SK-MEL-5 (cell line): ENCODE data around the gene ORM2. TPM values are rescaled to one million over a fixed set of nuclear protein-coding genes. Genes with fewer than 3 reads are reported as not detected.

Experiments
- DNase-seq: peaks from one replicate; pipeline ENCODE4 v3.0.0-alpha.2; 2016; ENCODE audit warnings: low read depth, low spot score
- in situ Hi-C: cut with HindIII; loops from 2 replicates; pipeline ENCODE4 v1.10.0; 2016; ENCODE audit warnings: low sequenced_read_pairs, high pct_unique_total_duplicates, low pct_unique_long_range_greater_than_20kb
- total RNA-seq: library from RNA; depleted of rRNA; stranded (reverse); fragments of >200 nt; shearing (Covaris generic); gene quantifications from 2 replicates; pipeline ENCODE4 v1.2.3, GENCODE V29; 2014

Gene ORM2
- total RNA-seq, 1 experiment from 2014 or later, result not detected

DNA sequence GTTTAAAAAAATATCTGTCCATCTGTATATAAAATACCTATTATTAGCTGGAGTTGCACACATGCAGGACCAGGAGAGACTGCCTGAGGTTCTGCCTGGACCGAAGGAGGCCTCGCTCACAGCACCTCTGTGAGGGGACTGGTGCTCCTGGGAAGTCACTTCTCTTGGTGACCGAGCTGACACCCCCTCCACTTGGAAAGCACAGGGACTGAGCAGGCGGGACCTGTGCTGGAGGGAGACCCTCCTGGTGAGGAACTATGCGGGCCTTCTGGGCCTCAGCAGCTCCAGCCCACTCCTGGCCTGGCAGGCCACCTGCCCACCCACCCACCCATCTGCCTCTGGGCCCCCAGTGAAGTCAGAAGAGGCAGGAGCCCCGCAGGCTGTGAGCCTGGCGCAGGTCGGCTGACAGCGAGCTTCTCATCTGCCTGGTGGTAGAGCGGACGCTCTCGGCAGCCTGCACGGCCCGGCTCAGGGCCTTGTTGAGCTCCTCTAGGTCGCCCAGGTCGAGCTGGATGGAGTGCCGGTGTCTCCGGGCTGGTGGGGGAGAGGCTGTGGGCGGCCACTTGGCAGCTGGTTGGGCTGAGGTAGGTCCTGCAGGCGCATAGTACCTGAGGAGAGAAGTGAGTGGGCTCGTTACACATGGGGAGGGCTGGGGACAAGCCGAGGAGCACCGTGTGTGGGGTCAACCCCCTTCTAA lies 7.2 kb downstream of the ORM2 start:
- DNase-seq, result no peak
- in situ Hi-C loops, result no loop called here

DNA sequence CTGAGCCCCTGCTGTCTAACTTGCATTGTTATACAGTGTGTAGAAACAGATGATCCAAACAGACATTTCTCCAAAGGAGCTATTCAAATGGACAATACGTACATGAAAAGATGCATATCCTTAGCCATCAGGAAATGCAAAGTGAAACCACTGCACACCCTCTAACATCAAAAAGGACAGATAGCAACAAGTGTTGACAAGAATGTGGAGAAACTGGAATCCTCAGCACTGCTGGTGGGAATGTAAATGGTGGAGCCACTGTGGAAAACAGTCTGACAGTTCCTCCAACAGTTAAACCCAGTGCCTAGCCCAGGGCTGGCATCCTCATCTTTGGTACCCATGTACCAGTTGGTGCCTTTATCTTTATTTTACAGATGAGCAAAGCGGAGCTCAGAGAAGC lies 8.5 kb downstream of the ORM2 start:
- in situ Hi-C loops, result no loop called here

DNA sequence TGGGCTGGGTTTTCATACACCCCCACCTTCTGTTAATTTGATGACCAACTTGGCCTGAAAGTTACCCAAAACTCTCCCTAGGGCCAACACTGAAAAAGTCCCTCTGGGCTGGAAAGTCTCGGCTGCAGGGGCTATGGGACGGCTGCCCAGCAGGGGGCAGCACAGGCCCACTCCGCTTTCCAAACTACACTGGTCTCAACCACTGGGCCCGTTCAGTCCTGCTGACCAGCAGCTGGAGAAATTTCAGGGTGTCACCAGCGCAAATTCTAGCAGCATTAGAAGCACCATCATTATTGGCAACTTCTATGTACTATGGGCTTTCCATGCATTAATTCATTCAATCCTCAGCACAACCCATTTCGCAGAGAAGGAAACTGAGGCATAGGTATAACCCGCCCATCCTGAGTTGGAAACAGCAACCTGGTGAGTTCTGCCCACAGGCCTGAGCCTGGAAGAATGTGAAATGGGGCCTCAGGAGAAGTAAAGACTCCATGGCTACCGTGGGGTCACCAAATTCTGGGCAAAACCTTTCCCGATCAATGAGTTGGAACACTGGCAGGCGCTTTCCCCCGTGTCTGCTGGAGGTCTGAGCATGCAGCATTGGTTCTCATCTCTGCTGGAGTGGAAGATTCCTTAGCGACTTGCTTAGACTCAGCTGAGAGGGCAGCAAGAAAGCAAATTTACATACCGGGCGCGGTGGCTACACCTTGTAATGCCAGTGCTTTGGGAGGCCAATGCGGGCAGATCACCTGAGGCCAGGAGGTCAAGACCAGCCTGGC lies 9.7 kb downstream of the ORM2 start:
- peak; percentile 66 for DNase-seq
- in situ Hi-C loops, result no loop called here

More for the DNA sequence above, 8.5 kb downstream of the ORM2 start:
- no peak for DNase-seq

DNA sequence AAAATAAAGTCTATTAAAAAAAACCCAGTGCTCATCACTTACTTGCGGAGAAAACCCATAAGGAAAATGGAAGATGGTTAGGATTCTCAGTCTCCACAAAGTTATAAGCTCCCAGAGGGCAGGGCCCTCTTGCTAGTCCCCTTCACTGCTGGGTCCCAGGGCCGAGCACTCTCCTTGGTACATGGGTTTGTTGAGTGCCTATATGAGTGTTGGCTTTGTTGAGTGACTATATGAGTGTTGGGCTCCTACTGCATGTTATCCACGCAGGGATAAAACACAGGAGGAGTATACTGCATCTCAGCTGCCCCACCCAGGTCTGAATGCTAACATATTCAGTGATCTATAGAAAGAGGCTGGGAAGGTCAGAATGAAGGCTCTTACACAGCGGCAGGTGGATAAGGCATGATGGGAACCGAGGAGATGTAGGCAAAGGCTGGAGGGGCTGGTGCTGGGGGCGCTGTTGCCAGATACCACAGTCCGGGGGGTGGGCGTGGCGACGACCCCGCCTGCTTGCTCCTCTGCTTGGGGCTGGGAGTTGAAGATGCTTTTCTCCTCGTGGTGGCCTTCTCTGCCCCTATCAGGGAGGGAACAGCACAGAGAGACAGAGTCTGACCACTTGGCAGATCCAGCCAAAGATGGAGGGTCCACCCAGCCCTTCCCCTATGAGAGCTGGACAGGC lies 11.6 kb downstream of the ORM2 start:
- no peak for DNase-seq
- in situ Hi-C loops, result no loop called here

DNA sequence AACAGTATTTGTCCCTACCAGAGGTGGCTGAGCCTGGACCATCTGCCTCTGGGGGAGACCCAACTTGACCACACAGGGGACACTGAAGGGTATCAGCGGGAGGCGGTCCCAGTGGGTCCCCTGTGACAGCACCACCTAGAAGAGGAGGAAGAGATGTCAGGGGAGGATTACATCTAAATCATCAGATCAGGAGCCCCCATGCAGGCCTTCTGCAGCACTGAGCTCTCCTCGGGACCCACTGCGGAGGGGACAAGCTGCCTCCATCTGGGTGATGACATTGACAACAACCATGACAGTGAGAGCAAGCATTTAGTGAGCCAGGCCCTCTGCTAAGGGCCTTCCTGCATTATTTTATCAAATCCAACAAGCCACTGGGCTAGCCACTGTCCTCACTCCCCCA lies 12.3 kb downstream of the ORM2 start:
- in situ Hi-C loops, result no loop called here
- DNase-seq, result no peak

DNA sequence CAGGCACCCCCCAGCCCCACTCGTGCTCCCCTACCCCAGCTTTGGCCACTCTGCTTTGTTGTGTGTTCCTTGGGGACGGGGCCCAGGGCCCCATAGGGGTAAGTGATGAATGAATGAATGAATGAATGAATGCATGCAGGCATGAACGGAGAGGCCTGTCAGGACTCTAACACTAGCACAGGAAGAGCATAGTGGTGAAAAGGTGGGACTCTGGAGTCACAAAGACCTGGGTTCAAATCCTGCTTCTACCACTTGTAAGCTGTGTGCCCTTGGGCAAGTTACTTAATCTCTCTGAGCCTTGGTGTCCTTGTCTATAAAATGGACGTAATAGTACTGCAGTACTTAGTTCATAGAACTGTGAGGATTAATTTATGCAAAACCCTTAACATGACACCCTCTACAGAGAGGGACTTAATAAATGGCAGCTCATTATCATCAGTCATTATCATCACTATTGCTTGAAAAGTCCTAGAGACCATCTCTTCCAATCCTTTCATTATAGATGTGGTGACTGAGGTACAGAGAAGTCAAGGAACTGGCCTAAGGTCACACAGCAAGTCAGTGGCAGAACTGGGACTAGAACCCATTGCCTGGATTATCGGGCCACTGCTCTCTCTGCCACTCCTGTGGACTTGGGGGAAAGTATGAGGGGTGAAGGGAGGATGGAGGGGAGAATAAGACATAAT lies 13.2 kb downstream of the ORM2 start:
- in situ Hi-C loops, result no loop called here
- no peak for DNase-seq

DNA sequence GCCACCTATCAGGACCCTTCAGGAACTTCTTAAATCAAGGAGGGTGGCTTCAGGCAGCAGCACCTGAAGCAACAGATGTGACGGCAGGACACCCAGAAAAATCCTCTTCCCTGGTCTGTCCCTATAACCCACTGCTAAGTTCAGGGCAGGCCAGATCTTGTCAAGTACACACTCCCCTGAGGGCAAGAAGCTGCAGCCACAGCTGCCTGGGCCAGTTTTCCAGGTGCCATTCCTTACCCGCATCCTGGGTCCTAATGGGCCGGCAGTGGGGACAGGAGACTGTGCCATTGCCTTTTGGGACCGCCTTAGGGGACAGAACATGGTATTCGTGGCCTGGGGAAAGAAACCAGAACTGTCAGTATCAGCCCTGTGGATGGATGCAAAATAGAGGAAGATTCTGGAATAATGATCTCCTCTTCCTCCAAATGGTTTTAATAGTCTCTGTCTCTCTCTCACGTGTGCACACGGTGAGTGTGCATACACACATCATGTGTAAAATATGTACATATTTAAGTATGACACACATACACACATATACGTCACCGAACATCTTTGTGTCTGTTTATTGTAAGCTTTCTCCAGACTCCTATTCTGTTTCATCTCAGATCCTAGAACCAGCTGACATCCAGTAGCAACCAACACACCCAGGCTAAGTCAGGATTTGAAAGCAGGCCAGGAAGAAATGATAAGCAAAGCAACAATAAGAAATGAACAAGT lies 14.0 kb downstream of the ORM2 start:
- DNase-seq, result no peak
- in situ Hi-C loops, result no loop called here

DNA sequence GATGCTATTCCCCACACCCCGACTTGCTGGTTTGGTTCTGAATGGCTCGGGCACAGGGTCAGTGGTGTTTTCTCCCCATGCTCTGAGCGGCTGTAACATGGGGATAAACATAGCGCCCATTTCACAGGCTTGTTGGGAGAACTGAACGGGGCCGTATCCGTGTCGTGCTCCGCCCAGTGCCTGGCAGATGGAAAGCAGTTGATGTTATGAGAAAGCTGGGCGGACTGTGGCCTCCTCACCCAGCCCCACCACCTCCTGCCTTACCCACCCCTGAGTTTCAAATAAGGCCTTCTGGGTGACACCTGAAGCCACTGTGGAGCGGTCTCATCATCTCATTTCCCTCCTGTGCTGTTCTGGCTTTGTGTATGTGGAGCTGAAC lies 14.5 kb downstream of the ORM2 start:
- in situ Hi-C loops, result no loop called here

DNA sequence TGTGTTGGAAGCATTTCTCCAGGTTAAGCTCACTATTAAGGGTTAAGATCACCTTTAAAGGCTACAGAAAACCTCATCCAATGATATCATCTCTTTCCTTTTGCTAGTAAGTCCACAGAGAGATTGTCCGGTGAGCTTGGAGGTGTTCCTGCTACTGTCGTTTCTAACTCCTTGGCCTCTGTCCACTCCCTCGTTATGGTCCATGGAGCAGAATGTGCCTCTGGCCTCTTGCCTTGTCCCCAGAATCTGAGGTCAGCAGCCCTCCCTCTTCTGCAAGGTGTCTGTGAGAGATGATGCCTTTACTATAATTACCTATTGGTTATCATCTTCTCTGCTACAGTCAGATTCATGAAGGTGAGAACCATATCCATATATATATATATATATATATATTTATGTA lies 15.0 kb downstream of the ORM2 start:
- in situ Hi-C loops, result no loop called here
- DNase-seq, result no peak

More for the DNA sequence above, 14.5 kb downstream of the ORM2 start:
- no peak for DNase-seq

DNA sequence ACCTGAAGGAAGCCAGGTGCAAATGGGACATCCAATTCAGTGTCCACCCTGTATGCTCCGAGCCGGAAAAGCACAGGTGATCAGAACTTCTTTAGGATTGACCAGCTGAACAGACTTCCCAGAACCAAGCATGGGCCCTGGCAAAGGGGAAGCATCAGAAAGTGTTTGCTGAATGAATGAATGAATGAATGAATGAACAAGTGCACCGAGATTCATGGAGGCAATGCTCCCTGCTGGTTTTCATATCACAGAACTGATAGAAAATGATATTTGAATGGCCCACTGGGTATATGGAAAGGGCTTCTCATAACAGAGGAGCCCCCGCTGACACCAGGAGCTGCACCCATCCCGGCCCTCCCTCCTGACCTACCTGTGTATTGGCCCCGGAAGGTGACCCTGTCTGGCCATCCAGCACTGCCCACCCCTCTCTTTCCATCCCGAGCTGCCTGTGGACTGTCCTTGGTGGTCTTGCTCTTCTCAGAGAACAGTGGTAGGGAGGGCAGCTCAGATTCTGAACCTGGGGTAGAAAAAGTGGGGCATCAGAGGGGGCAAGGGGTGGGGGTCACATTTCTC lies 15.9 kb downstream of the ORM2 start:
- no peak for DNase-seq
- in situ Hi-C loops, result no loop called here

DNA sequence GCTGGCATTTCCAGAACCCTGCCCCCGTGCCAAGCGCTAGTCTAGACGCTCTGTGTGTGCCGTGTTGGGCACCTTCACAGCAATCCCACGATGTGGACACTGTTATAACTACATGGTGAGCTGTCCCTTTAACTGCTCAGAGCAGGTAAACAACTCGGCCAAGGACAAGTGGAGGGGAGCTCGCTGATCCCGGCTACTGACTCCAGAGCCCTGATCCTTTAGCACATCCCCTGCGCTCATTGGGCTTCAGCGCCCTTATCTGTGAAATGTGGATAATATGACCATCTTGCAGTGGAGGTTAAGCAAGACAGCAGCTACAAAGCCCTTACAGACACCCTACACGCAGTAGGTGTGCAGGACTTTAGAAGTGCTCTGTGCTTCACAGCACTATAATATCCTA lies 16.5 kb downstream of the ORM2 start:
- DNase-seq, result no peak
- in situ Hi-C loops, result no loop called here

DNA sequence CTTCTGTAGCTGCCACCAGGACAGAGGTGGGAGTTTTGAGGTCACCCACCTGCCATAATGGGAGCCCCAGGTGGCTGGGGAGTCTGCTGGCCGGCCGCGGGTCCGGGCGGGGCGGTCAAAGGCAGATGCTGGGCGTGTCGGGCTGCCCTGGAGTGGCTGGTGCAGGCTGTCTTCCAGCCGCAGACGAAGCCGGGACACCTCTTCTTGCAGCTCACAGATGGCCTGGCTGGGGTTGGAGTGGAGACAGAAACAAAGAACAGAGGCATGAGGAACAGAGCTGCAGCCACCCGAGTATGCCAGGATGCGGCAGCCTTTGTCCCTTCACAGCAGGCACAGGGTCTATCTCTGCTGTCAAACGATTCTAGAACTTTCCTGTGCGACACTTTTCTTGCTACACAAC lies 18.0 kb downstream of the ORM2 start:
- in situ Hi-C loops, result no loop called here
- no peak for DNase-seq

DNA sequence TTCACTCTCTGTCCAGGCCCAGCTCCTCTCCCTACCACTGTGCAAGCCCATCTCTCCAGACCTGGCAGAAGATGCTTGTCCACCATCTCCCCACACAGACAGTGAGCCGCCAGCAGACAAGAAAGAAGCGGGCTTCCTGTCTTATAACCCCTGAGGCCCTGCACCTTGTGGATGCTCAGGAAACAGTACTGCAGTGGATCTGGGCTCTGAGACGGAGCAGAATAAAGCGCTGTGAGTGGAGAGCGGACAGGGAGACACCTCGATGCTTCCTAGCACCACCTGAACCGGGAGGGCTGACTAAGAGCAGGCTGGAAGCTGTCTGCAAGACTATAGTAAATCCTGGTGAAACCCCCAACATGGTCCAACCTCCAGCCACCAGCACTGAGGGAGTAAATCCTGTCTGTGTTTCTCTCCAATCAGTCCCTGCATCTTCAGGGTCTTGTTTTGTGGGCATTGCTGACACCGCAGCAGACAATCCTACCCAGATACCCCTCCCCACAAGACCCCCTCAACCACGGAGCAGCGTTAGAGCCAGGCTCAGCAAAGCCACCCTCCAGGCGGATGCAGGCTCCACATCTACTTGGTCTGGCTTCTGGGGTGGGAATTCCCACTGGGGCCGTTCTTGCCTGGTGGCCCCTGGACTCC lies 18.7 kb downstream of the ORM2 start:
- in situ Hi-C loops, result no loop called here
- no peak for DNase-seq

DNA sequence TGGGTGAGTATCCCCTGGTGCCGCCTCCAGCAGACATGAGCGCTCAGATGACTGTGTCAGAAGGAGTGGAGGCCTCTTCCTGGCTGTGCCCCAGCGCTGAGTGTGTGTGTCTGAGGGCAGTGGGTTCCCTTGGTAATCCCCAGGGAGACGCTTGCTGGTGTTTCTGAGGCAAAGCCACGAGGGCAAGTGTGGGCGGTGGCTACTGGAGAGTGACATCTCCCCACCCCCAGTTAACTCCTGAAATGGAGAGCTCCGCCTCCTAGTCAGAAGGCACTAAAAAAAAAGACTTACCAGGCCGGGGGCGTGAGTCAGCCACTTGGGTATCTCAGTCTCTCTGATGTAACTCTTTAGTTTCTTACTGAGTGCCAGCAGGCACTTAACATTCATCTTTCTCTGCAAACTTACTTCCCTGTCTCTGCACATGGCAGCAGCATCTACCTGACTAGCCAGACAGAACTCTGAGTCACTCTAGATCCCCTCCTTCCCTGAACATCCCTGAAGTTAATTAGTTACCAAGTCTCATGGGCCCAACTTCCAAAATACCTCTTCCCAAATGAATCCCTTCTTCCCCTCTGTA lies 19.3 kb downstream of the ORM2 start:
- in situ Hi-C loops, result no loop called here
- peak; percentile 69 for DNase-seq

DNA sequence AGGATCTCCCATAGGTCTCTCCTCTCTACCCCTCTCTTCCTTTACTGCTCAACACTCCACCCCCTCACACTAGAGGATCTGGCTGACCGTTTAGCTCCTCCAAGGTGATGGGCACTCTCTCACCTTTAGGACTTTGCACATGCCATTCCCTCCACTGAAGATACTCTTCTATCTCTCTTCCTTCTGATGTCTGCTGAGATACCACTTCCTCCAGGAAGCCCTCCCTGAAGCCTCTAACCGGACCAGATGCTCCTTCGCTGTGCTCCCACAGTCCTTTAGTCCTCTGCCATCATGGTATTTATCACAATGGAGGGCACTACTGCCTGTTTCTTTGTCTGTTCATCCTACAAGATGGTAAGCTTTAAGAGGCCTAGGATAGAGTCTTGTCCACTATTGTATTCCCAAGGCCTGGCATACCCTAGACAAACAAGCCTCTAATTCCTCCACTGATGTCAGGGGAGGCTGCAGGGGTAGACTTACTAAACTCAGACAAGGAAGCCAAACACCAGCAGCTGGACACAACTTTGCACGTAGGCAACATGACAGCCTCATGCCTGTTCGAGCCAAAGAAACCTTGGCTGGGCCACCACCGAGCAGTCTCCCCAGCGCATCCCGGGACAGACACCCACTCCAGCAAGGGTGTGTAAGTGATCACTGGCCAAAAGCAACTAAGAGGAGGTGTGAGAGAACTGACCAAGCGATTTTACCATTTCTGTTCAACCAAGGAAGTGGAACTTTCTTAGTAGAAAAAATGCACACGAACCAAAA lies 20.2 kb downstream of the ORM2 start:
- DNase-seq, result no peak
- in situ Hi-C loops, result no loop called here
